ENCODE data around the gene TEKT3. TPM values are rescaled to one million over a fixed set of nuclear protein-coding genes. Genes with fewer than 3 reads are reported as not detected.

TEKT3 gene
- not detected in 2 replicates for total RNA-seq

- DNase-seq (ENCODE audit: extremely low read depth, low read depth, low spot score) = peak; percentile 5
Observed at GRCh38 chr17:15341385-15341849, at the start of gene TEKT3. TSS of gene TEKT3 (minus strand) at chr17:15341597. CDS start at chr17:15331585, 10,012 bp downstream.

GRCh38 chr17:15388356-15389041 lies 47.1 kb upstream of the TEKT3 start:
- DNase-seq (ENCODE audit: extremely low read depth, low read depth, low spot score) = no peak

DNA sequence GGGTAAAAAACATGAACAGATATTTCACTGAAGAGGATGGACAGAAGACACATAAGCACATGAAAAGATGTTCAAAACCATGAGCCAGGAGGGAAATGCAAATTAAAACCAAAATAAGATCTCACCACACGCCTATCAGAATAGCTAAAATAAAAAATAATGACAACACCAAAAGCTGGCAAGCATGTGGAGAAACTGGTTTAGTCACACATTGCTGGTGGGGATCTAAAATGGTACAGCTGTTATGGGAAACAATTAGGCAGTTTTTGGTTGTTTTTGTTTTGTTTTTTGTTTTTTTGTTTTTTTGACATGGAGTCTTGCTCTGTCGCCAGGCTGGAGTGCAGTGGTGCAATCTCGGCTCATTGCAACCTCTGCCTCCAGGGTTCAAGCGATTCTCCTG lies 44.7 kb upstream of the TEKT3 start:
- DNase-seq (ENCODE audit: extremely low read depth, low read depth, low spot score) = no peak

DNA sequence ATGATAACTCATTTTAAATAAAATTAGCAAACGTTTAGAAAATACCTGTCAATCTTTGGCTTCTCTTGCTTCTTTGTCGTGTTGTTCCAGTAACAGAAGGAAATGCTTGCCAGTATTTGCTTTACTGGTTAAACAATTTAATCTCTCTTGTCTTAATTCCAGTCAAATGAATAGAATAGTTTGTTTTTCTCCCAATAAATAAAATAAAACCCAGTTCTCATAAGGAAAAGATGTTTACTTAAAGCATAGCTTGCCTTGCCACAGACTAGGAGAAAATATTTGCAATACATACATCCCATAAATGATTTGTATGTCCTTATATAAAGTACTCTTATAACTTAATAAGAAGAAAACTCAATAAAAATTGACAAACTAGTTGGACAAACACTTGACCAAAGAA lies 43.9 kb upstream of the TEKT3 start:
- no peak for DNase-seq (ENCODE audit: extremely low read depth, low read depth, low spot score)

- DNase-seq (ENCODE audit: extremely low read depth, low read depth, low spot score) = no peak
Observed at GRCh38 chr17:15384142-15384787, 42.9 kb upstream of the TEKT3 start.

DNA sequence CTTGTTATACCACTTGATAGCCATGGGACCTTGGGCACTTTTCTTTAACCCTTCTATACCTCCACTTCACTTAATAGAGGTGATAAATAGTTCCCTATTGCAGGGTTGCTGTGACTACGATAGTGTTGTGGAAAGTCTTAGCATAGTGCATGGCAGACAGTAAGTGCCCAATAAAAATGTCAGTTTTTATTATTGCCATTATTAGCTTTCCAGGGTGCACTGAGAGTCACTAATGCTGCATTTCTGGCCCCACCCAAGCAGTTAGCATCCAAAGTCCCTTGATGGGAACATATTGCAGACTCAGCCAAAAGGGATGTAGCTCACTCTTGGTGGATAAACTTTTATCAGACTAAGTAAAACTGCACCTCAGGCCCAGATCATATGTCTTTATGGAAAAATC lies 41.5 kb upstream of the TEKT3 start:
- DNase-seq (ENCODE audit: extremely low read depth, low read depth, low spot score) = no peak

DNA sequence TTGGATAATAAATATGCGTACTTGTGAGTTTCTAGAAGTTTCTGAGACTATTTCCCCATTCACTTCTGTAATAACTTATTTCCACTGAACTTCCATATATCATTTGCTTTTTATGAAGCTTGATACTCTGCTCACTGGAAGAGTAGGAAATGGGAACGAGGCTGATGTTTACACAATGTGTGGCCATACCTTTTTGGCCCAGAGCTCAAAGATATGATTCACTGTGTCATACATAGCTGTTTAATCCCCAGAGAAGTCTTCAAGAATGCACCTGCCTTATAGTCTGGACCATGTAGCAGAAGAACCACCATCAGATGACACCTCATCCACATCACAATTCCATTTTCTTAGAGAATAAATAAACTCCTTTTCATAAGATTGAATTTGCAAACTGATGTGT lies 40.3 kb upstream of the TEKT3 start:
- DNase-seq (ENCODE audit: extremely low read depth, low read depth, low spot score) = no peak

DNA sequence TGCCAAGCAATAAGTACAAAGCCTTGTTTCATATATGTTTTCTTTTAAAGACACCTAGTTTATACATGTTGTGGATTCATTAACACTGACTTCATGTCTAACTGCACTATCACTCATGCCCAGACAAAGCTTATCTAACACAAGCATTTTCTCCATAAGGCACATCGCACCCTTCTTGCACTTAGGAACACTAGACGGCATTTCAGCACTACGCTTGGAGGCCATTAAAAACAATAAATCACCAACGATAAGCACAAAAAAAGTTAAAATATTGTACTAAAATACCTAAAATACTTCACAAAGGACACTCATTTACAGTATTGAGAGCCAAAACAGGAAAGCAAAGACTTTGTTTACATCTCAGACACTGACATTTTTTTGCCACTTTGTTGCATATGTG lies 39.0 kb upstream of the TEKT3 start:
- no peak for DNase-seq (ENCODE audit: extremely low read depth, low read depth, low spot score)

DNA sequence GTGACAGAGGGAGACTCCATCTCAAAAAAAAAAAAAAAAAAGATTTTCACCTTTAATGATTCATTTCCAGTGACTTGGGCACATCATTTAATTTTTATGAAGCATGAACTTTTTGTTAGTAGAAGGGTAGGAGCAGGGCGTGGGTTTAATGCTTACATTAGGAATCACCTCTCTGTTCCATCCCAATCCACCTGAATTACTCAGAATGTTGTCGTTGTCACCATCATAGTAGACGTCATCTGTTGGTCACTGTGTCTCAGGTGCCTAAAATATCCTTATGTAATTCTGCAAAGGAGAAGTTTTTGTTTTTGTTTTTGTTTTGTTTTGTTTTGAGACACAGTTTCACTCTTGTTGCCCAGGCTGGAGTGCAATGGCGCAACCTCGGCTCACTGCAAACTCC lies 38.3 kb upstream of the TEKT3 start:
- no peak for DNase-seq (ENCODE audit: extremely low read depth, low read depth, low spot score)

DNA sequence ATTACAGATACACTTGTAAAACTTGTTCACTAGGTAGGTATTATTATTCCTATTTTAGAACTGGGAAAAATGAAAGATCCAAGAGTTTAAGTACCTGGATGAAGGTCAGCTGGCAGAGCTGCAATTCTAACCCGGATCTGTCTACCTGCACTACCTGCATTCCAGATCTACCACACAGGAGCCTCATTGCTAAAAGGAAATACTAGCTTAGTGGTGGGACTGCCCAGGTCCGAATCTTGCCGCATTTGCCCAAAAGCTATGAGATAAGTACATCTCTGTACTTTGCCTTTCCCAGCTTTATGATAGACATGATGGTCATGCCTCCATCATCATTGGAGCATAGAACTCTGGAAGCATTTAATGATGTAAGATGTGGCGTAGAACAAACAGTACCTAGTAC lies 36.8 kb upstream of the TEKT3 start:
- DNase-seq (ENCODE audit: extremely low read depth, low read depth, low spot score) = no peak

GRCh38 chr17:15377616-15378015 lies 36.2 kb upstream of the TEKT3 start:
- DNase-seq (ENCODE audit: extremely low read depth, low read depth, low spot score) = no peak

DNA sequence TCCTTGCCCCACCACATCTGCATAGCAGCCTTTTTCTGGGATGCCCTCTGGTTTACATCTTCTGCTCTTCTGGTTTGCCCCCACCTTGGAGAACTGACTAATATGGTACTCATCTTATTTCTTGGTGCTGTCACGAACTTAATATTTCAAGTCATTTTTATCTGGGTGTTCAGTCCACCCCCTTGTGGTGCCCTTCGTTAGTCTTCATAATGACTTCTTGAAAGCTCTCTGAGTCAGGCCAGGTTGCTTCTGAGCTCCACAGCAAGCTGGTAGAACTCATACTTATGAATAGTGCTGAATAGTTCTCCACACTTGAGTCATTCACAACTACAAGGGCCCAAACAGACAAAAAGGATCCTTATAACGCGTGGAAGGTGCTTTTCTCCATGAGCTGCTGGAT lies 35.8 kb upstream of the TEKT3 start:
- no peak for DNase-seq (ENCODE audit: extremely low read depth, low read depth, low spot score)

- DNase-seq (ENCODE audit: extremely low read depth, low read depth, low spot score) = no peak
Observed at GRCh38 chr17:15371376-15372130, 30.2 kb upstream of the TEKT3 start.

- DNase-seq (ENCODE audit: extremely low read depth, low read depth, low spot score) = no peak
Observed at GRCh38 chr17:15368600-15368999, 27.2 kb upstream of the TEKT3 start.

GRCh38 chr17:15366026-15366425 lies 24.6 kb upstream of the TEKT3 start:
- DNase-seq (ENCODE audit: extremely low read depth, low read depth, low spot score) = no peak

DNA sequence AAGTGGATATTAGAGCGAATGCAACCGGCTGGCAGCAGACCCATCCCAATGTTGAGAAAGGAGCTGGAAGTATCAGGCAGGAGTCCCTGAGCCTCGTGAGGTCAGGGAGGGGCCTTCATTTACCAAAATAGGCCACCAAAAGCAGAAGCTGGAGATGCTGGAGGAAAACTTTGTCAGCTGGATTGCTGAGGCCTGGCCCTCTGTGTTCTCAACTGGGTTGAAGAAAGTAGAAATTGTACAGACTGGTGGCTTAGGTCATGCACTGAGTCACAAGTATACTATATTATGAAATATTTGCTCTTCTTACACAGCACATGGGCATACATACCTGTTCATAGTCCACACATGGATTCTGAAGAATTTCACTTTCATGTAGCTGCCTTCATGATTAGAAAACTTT lies 23.2 kb upstream of the TEKT3 start:
- DNase-seq (ENCODE audit: extremely low read depth, low read depth, low spot score) = no peak

DNA sequence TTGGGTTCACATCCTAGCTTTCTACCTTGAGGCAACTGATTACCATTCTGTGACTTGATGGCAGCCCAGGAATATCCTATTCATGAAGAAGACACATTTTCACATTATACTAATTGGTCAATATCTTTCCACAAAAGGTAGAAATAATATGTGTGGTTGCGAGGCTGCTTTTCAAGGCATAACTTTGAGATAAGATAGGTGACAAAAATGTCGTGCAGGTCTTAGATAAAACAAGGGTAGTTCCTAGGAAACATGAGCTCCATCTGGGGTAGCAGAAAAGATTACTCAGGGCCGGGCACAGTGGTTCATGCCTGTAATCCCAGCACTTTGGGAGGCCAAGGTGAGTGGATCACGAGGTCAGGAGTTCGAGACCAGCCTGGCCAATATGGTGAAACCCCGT lies 22.3 kb upstream of the TEKT3 start:
- no peak for DNase-seq (ENCODE audit: extremely low read depth, low read depth, low spot score)

DNA sequence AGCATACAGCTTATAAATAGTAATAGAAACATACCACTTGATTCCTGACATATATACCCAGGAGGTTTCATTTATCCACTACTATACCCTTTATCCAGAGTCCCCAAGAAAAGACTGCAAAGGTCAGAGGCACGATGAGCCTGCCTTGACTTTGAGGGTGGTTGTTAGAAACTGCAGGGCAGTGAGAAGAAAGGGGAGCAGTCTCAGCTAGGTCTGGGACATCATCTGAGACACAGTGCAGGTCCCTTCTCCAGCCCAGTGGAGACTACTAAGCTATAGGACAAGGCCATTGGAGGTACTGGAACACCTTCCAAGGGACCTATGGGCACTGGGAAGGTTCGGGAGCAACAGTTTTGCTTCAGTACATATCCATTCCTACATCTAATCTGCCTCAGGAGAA lies 20.2 kb upstream of the TEKT3 start:
- DNase-seq (ENCODE audit: extremely low read depth, low read depth, low spot score) = no peak

DNA sequence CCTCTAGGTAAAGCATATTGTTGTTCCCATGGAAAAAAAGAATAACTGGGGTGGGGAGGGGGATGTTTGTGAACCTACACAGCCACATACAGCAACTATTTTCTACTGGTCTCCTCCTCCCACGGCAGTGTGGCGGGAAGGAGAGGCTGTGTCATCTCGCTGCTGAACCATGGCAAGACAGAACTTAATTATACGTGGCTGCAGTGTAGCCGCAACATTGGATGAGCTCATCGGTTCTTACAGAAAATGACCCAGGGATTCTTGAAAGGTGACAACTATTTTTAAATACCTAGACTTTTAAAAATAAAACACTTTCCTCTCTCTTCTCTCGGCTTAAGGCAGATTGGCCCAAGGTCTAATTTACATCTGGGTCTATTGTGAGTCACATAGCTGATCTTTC lies 19.8 kb upstream of the TEKT3 start:
- no peak for DNase-seq (ENCODE audit: extremely low read depth, low read depth, low spot score)

- DNase-seq (ENCODE audit: extremely low read depth, low read depth, low spot score) = no peak
Observed at GRCh38 chr17:15354256-15354655, 12.9 kb upstream of the TEKT3 start.

DNA sequence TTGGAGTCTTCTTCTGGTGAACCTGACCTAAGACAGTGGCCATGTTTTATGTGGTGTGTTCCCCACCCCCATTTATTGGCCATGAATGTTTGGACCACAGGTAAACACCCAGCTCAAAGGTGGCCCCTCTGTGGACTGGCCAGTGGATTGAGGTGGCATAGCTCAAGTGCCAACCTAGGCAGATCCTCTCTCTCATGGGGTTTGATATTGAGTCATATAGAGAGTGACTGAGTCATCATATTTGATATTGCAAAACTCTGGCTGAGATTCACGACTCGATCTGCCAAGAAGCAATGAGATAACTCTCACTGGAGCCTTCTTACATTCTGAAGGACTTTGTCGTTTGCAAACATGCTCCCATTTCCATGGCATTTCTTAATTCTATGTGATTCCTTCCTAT lies 10.5 kb upstream of the TEKT3 start:
- DNase-seq (ENCODE audit: extremely low read depth, low read depth, low spot score) = no peak

- DNase-seq (ENCODE audit: extremely low read depth, low read depth, low spot score) = no peak
Observed at GRCh38 chr17:15351478-15351840, 10.1 kb upstream of the TEKT3 start.

All from glomerular endothelial cell (primary cell).